GM12878 (cell line): ENCODE measurements around the gene DIS3L2.

Experiments
- ASH2L ChIP-seq: fragments of 300-600, 200-600 bp; sonication (generic); IDR thresholded peaks from 2 replicates; pipeline ENCODE4 v1.6.1; 2017; ENCODE audit warnings: low read depth, mild to moderate bottlenecking, borderline replicate concordance
- CHD2 ChIP-seq: IDR thresholded peaks from 2 replicates; pipeline ENCODE4 v1.6.1; 2011; ENCODE audit warnings: low read depth, low read length, improper control_type of control experiment, borderline replicate concordance
- NR2F1 ChIP-seq: fragments of 450-650 bp; conservative IDR thresholded peaks from 2 replicates; pipeline ENCODE4 v1.6.1; 2017; ENCODE audit warnings: mild to moderate bottlenecking
- TF ChIP-seq, protein P1 (sequence below): IDR thresholded peaks from 2 replicates; pipeline ENCODE4 v1.6.1; 2012; ENCODE audit warnings: low read depth, low read length, improper control_type of control experiment
- TF ChIP-seq, protein P2 (sequence below), 3 experiments: IDR thresholded peaks in 2 of 3; conservative IDR thresholded peaks in 1 of 3; 2 replicates each; pipeline ENCODE4 v1.5.1; 2011; ENCODE audit warnings: low read depth in 3 of 3, low read length in 3 of 3, mild to moderate bottlenecking in 3 of 3, control low read depth in 2 of 3, moderate library complexity in 2 of 3, inconsistent platforms in 1 of 3, mixed read lengths in 1 of 3; ENCODE audit not compliant: control insufficient read depth in 2 of 3, insufficient read depth in 1 of 3; ENCODE audit errors: extremely low read depth in 1 of 3

DNA sequence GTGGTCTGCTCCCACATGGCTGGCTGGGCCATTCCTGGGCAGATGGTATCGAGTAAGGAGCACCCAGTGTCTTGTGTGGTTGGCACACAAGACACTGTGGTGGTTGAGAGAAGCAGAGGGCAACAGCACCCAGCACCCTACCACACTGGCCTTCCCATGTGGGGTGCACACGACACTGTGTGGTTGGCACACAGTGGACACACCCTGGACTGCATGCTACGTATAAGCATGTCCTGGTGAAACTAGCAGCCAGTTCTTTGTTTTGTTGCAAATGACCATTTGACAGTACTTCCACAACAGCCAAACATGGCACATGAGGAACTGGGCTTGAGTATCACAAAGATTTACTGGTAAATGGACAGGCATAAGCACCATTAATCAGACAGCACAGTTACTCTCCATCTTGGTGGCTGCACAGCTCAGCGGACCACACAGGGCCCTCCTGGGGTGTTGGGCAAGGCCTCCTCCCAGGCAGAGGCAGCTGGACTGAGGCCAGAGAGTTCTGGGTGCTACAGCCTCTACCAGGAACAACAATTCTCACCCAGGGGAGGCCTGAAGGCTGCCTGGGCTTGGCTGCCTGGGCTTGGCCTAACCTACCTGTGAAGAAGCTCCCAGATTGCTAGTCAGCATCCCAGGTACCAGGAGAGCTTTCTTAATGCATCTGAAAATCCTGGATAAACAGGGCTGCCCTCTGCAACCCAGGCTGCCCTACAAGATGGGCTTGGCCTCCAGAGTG lies 357.7 kb downstream of the DIS3L2 start:
- TF ChIP-seq ASH2L, result no peak
- no peak for TF ChIP-seq NR2F1
- TF ChIP-seq, protein P1, sequence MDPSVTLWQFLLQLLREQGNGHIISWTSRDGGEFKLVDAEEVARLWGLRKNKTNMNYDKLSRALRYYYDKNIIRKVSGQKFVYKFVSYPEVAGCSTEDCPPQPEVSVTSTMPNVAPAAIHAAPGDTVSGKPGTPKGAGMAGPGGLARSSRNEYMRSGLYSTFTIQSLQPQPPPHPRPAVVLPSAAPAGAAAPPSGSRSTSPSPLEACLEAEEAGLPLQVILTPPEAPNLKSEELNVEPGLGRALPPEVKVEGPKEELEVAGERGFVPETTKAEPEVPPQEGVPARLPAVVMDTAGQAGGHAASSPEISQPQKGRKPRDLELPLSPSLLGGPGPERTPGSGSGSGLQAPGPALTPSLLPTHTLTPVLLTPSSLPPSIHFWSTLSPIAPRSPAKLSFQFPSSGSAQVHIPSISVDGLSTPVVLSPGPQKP, result no peak
- TF ChIP-seq, protein P2, sequence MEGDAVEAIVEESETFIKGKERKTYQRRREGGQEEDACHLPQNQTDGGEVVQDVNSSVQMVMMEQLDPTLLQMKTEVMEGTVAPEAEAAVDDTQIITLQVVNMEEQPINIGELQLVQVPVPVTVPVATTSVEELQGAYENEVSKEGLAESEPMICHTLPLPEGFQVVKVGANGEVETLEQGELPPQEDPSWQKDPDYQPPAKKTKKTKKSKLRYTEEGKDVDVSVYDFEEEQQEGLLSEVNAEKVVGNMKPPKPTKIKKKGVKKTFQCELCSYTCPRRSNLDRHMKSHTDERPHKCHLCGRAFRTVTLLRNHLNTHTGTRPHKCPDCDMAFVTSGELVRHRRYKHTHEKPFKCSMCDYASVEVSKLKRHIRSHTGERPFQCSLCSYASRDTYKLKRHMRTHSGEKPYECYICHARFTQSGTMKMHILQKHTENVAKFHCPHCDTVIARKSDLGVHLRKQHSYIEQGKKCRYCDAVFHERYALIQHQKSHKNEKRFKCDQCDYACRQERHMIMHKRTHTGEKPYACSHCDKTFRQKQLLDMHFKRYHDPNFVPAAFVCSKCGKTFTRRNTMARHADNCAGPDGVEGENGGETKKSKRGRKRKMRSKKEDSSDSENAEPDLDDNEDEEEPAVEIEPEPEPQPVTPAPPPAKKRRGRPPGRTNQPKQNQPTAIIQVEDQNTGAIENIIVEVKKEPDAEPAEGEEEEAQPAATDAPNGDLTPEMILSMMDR (IDR thresholded peaks at IDR 0.05 in 2 of 3, conservative IDR thresholded peaks at IDR 0.05 in 1 of 3; ENCODE audit: control insufficient read depth in 2 of 3, extremely low read depth in 1 of 3, insufficient read depth in 1 of 3, low read depth in 3 of 3, low read length in 3 of 3), result no peak
- TF ChIP-seq CHD2, result no peak
